Measurements from ENCODE around the gene ATP5PD. TPM values are rescaled to one million over a fixed set of nuclear protein-coding genes. Genes with fewer than 3 reads are reported as not detected.

Gene ATP5PD
- total and polyA plus RNA-seq, 2 of the 13 experiments (the other 11 are each of a cell fraction or from before 2014, with no cell fraction given): 158 to 428 TPM

DNA sequence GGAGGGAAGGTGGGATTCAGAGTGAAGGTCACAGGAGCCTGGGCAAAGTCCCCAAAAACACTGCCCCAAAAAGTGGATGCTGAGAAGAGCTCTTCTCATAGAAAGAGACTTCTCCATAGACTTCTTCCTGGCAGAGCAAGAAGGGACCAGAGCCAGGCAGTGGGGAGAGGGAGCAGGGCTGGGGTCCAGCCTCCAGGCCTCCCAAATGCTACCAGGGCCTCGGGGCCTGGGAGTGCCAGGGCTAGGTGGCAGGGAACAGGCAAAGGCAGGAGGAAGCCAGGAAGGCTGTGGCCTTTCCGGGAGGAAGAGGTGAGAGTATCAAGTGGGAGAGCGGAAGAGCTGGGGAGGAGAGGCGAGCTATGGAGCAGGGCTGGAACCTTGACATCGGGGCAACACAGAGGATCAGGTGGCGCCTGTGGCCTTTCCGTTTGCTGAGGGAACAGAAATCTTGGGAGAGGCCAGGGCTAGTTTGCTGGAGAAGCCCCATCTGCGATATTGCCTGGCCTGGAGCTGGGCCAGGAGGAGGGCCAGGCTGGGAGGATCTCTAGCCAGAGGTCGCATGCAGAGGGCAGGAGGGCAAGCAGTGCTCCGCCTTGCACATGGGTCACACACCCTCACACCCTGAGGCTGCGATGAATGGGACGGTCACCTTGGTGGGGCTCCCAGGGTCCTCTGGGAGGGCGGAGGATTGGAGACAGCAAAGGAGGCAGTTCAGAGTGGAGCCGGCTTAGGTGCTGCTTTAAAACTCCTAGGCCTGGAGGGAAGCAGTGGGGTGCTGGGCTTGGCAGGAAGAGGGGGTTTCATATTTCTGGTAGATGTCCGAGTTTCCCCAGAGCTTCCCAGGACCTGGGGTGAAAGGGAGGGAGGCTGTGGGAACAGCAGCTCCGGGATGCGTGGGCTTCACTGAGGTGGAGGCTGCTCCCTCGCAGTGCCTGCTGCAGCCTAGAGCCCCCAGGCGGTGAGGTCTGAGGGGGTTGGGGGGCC, 44.4 kb upstream of the ATP5PD start (continued):
- TF ChIP-seq, protein P1, sequence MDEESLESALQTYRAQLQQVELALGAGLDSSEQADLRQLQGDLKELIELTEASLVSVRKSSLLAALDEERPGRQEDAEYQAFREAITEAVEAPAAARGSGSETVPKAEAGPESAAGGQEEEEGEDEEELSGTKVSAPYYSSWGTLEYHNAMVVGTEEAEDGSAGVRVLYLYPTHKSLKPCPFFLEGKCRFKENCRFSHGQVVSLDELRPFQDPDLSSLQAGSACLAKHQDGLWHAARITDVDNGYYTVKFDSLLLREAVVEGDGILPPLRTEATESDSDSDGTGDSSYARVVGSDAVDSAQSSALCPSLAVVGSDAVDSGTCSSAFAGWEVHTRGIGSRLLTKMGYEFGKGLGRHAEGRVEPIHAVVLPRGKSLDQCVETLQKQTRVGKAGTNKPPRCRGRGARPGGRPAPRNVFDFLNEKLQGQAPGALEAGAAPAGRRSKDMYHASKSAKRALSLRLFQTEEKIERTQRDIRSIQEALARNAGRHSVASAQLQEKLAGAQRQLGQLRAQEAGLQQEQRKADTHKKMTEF (CRISPR knock-in tag; IDR thresholded peaks at IDR 0.05): peak; percentile 64; the same call in 1 of the 2 replicates
- TF ChIP-seq ZFP36L1 (CRISPR knock-in tag; IDR thresholded peaks at IDR 0.05) (no peak), SP2 (CRISPR knock-in tag; IDR thresholded peaks at IDR 0.05) (no peak), ATRX (CRISPR knock-in tag; IDR thresholded peaks at IDR 0.05; ENCODE audit: borderline replicate concordance) (no peak), SALL1 (CRISPR knock-in tag; IDR thresholded peaks at IDR 0.05) (peak; percentile 82), PHB2 (IDR thresholded peaks at IDR 0.05; ENCODE audit: partially characterized antibody) (no peak), KLF11 (CRISPR knock-in tag; IDR thresholded peaks at IDR 0.05) (peak; percentile 39; the same call in 1 of the 2 replicates), ZBTB20 (CRISPR knock-in tag; IDR thresholded peaks at IDR 0.05; ENCODE audit: borderline replicate concordance, low read depth) (peak; percentile 60; the same call in 1 of the 2 replicates), GLI4 (CRISPR knock-in tag; IDR thresholded peaks at IDR 0.05; ENCODE audit: borderline replicate concordance) (no peak)
- TF ChIP-seq, protein P2, sequence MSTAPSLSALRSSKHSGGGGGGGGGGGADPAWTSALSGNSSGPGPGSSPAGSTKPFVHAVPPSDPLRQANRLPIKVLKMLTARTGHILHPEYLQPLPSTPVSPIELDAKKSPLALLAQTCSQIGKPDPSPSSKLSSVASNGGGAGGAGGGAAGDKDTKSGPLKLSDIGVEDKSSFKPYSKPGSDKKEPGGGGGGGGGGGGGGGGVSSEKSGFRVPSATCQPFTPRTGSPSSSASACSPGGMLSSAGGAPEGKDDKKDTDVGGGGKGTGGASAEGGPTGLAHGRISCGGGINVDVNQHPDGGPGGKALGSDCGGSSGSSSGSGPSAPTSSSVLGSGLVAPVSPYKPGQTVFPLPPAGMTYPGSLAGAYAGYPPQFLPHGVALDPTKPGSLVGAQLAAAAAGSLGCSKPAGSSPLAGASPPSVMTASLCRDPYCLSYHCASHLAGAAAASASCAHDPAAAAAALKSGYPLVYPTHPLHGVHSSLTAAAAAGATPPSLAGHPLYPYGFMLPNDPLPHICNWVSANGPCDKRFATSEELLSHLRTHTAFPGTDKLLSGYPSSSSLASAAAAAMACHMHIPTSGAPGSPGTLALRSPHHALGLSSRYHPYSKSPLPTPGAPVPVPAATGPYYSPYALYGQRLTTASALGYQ (CRISPR knock-in tag; IDR thresholded peaks at IDR 0.05): peak; percentile 79; the same call in 1 of the 2 replicates
- TF ChIP-seq, protein P3, sequence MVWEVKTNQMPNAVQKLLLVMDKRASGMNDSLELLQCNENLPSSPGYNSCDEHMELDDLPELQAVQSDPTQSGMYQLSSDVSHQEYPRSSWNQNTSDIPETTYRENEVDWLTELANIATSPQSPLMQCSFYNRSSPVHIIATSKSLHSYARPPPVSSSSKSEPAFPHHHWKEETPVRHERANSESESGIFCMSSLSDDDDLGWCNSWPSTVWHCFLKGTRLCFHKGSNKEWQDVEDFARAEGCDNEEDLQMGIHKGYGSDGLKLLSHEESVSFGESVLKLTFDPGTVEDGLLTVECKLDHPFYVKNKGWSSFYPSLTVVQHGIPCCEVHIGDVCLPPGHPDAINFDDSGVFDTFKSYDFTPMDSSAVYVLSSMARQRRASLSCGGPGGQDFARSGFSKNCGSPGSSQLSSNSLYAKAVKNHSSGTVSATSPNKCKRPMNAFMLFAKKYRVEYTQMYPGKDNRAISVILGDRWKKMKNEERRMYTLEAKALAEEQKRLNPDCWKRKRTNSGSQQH (CRISPR knock-in tag; IDR thresholded peaks at IDR 0.05; ENCODE audit: low read depth): 0 out of 2 replicates have a peak, but pooled peaks have one; percentile 20
- TF ChIP-seq, protein P4, sequence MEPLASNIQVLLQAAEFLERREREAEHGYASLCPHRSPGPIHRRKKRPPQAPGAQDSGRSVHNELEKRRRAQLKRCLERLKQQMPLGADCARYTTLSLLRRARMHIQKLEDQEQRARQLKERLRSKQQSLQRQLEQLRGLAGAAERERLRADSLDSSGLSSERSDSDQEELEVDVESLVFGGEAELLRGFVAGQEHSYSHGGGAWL (CRISPR knock-in tag; IDR thresholded peaks at IDR 0.05): no peak
- TF ChIP-seq, protein P5, sequence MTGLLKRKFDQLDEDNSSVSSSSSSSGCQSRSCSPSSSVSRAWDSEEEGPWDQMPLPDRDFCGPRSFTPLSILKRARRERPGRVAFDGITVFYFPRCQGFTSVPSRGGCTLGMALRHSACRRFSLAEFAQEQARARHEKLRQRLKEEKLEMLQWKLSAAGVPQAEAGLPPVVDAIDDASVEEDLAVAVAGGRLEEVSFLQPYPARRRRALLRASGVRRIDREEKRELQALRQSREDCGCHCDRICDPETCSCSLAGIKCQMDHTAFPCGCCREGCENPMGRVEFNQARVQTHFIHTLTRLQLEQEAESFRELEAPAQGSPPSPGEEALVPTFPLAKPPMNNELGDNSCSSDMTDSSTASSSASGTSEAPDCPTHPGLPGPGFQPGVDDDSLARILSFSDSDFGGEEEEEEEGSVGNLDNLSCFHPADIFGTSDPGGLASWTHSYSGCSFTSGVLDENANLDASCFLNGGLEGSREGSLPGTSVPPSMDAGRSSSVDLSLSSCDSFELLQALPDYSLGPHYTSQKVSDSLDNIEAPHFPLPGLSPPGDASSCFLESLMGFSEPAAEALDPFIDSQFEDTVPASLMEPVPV (CRISPR knock-in tag; IDR thresholded peaks at IDR 0.05): 0 out of 2 replicates have a peak, but pooled peaks have one; percentile 40
- TF ChIP-seq, protein P6, sequence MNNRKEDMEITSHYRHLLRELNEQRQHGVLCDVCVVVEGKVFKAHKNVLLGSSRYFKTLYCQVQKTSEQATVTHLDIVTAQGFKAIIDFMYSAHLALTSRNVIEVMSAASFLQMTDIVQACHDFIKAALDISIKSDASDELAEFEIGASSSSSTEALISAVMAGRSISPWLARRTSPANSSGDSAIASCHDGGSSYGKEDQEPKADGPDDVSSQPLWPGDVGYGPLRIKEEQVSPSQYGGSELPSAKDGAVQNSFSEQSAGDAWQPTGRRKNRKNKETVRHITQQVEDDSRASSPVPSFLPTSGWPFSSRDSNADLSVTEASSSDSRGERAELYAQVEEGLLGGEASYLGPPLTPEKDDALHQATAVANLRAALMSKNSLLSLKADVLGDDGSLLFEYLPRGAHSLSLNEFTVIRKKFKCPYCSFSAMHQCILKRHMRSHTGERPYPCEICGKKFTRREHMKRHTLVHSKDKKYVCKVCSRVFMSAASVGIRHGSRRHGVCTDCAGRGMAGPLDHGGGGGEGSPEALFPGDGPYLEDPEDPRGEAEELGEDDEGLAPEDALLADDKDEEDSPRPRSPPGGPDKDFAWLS (CRISPR knock-in tag; IDR thresholded peaks at IDR 0.05; ENCODE audit: borderline replicate concordance): peak; percentile 19; the same call in 1 of the 2 replicates
- TF ChIP-seq, protein P7, sequence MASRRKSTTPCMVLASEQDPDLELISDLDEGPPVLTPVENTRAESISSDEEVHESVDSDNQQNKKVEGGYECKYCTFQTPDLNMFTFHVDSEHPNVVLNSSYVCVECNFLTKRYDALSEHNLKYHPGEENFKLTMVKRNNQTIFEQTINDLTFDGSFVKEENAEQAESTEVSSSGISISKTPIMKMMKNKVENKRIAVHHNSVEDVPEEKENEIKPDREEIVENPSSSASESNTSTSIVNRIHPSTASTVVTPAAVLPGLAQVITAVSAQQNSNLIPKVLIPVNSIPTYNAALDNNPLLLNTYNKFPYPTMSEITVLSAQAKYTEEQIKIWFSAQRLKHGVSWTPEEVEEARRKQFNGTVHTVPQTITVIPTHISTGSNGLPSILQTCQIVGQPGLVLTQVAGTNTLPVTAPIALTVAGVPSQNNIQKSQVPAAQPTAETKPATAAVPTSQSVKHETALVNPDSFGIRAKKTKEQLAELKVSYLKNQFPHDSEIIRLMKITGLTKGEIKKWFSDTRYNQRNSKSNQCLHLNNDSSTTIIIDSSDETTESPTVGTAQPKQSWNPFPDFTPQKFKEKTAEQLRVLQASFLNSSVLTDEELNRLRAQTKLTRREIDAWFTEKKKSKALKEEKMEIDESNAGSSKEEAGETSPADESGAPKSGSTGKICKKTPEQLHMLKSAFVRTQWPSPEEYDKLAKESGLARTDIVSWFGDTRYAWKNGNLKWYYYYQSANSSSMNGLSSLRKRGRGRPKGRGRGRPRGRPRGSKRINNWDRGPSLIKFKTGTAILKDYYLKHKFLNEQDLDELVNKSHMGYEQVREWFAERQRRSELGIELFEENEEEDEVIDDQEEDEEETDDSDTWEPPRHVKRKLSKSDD (CRISPR knock-in tag; IDR thresholded peaks at IDR 0.05; ENCODE audit: low read depth): peak; percentile 86; the same call in 1 of the 2 replicates
